GM06990 (cell line): Measurements from ENCODE around the gene TEX9.
"Not testable (repeated sequence)": the region's sequence is repeated elsewhere in the genome, so short reads cannot be mapped to it uniquely, and the experiment has no call there.

Experiments used
- DNase-seq: peaks from one replicate; pipeline ENCODE4 v3.0.0-alpha.2; 2011; ENCODE audit not compliant: insufficient read length; ENCODE audit errors: extremely low read depth
- H3K27me3 ChIP-seq: replicated peaks from 2 replicates; pipeline ENCODE4 v1.6.0; 2011; ENCODE audit warnings: low read length; ENCODE audit not compliant: control insufficient read depth, insufficient read depth
- H3K36me3 ChIP-seq: 2 replicates; pipeline ENCODE4 v1.5.1; 2011; ENCODE audit warnings: low read length; ENCODE audit not compliant: control insufficient read depth, insufficient read depth
- H3K4me3 ChIP-seq: replicated peaks from 2 replicates; pipeline ENCODE4 v1.5.1; 2011; ENCODE audit warnings: low read depth, mild to moderate bottlenecking, control low read depth, low read length
- CTCF ChIP-seq: IDR thresholded peaks from 2 replicates; pipeline ENCODE4 v1.5.1; 2011; ENCODE audit warnings: low read length, control low read depth, mild to moderate bottlenecking, inconsistent platforms; ENCODE audit not compliant: insufficient read depth, poor library complexity, severe bottlenecking

The TEX9 gene

DNA sequence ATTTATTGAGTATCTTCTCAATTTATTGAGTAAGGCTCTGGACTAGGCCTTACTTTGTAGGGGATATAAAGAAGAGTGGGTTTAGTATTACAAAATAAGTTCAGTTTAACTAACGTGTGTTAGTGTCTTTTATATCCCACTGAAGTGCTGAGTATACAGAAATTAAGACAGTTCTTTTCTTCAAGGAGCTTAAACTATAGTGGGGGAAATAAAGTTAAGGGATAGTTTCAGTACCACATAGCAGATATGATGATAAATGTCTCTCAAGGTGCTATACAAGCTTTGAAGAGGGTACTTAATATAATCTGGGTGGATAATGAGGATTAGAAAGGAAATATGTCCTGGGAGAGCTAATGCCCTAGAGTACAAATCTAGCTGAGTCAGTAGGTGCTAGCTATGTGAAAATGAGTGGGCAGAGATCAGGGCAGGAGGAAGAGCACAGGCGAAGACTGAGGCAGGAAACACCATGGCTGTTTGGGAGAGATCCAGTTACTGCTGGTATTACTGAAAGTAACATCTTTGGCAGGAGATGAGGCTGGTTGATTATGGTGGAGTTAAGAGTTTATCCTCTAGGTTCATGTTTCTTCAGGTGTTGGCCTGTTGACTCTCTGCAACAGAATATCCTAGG is 46.0 kb downstream of the TEX9 start:
- no peak for DNase-seq
- Histone ChIP-seq H3K27me3 (no peaks in the 10 kb centered on the region), H3K36me3 (no peaks in the 10 kb centered on the region; the same call in none of the 2 replicates), H3K4me3 (no peak overlapping the region)
- TF ChIP-seq CTCF = no peak

DNA sequence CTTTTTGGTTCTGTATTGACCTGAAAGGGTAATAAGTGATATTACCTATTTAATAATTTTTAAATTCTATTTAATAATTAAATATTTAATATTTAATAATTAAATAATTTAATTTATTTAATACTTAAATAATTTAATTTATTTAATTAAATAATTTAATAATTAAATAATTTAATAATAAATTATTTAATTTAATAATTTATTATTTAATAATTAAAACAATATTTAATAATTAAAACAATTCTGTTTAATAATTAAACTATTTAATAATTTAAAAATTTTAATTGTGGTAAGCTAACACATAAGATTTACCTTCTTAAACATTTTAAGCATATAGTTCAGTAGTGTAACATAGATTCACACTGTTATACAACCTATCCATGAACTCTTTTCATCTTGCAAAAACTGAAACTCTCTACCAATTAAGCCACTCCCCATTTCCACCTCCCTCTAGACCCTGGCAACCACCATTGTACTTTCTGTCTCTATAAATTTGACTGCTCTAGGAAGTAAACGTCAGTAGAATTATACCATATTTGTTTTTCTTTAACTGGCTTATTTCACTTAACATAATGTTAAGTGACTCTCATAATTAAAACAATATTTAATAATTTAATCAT is 48.0 kb downstream of the TEX9 start:
- not testable (repeated sequence) for H3K4me3 ChIP-seq

DNA sequence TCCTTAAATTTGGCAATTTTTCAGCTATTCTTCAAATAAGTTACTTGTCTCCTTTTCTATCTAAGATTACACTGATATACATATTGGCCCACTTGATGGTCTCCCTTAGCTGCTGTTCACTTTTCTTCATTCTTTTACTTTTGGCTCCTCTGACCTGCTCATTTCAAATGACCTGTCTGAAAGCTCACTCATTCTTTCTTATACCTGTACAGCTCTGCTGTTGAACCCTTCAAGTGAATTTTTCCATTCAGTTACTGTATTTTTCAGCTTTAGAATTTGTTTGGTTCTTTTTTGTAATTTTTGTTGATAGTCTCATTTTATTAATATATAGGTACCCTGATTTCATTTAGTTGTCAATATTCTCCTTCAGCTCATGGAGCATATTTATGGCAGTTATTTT is 60.0 kb downstream of the TEX9 start:
- DNase-seq = no peak
- Histone ChIP-seq H3K27me3 (no peaks in the 10 kb centered on the region), H3K36me3 (peaks cover 2% of the 10 kb centered on the region), H3K4me3 (no peak overlapping the region)
- TF ChIP-seq CTCF = no peak

More for the DNA sequence above, 48.0 kb downstream of the TEX9 start:
- not testable (repeated sequence) for H3K36me3 ChIP-seq, DNase-seq, H3K27me3 ChIP-seq

- Histone ChIP-seq H3K27me3 (no peaks in the 10 kb centered on the region), H3K36me3 (peaks cover 6% of the 10 kb centered on the region), H3K4me3 (no peak overlapping the region)
- DNase-seq = no peak
- no peak for TF ChIP-seq CTCF
Observed at GRCh38 chr15:56425976-56426375, 60.8 kb downstream of the TEX9 start.

GRCh38 chr15:56428821-56429458 is 63.7 kb downstream of the TEX9 start:
- peak; percentile 35 for TF ChIP-seq CTCF
- peak; percentile 15 for DNase-seq
- H3K4me3 ChIP-seq = no peak overlapping the region

DNA sequence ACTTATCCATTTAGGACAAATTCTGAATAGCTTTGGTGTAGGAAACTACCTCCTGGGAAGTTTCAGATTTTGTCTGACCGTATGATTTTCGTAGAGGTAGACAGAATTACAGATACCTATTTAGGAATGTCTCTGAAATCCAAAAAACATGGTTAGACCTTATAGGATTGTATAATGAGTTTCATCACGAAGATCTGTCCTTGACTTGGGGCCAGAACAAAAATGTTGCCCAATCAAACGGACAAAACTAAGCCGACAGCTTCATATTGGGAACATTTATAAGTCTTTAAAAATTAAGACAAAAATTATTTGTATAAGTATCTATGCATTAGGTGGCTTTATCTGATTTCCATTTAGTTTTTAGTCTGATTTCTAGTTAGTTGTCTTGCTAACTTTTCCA is 67.1 kb downstream of the TEX9 start:
- no peak for TF ChIP-seq CTCF

More at GRCh38 chr15:56428821-56429458, 63.7 kb downstream of the TEX9 start:
- Histone ChIP-seq H3K36me3 (peaks cover 8% of the 10 kb centered on the region), H3K27me3 (no peaks in the 10 kb centered on the region)

More for the DNA sequence above, 67.1 kb downstream of the TEX9 start:
- no peak for DNase-seq
- Histone ChIP-seq H3K4me3 (no peak overlapping the region), H3K27me3 (no peaks in the 10 kb centered on the region), H3K36me3 (peaks cover 8% of the 10 kb centered on the region)
